Transverse colon (tissue), 4 donors: ENCODE results near the gene MAP3K3. TPM values are rescaled to one million over a fixed set of nuclear protein-coding genes. Genes with fewer than 3 reads are reported as not detected.

Source experiments
- DNase-seq: peaks from one replicate; pipeline ENCODE4 v3.0.0-alpha.2; 2019
- H3K27ac ChIP-seq, 4 donors: fragments of 200-600 bp; sonication (generic); 2 replicates each; pipeline ENCODE4 v1.5.1; 2016 to 2018; ENCODE audit warnings: inconsistent platforms in 4 of 4
- H3K27me3 ChIP-seq: fragments of 200-600 bp; sonication (generic); 2 replicates; pipeline ENCODE4 v1.5.1; 2017; ENCODE audit warnings: inconsistent platforms
- H3K36me3 ChIP-seq, 4 donors: fragments of 200-600 bp; sonication (generic); 2 replicates each; pipeline ENCODE4 v1.5.1; 2017 to 2019; ENCODE audit warnings: inconsistent platforms in 4 of 4
- H3K4me1 ChIP-seq, 4 donors: fragments of 200-600 bp; sonication (generic); 2 replicates each; pipeline ENCODE4 v1.5.1; 2017 to 2020; ENCODE audit warnings: inconsistent platforms in 4 of 4
- H3K4me3 ChIP-seq, 4 donors: fragments of 200-600 bp; sonication (generic); 1 replicate in 1 of 4; 2 replicates in 3 of 4; pipeline versions ENCODE4 v1.5.1 to v1.6.1; 2017 to 2019; ENCODE audit warnings: inconsistent platforms in 4 of 4
- H3K9me3 ChIP-seq, 2 donors: fragments of 200-600 bp; sonication (generic); 2 replicates each; pipeline ENCODE4 v1.5.1; 2017 to 2019; ENCODE audit warnings: inconsistent platforms in 2 of 2
- CTCF ChIP-seq, 5 experiments: fragments of 200-600 bp in 3 of 5; fragments of 450-650 bp in 2 of 5; sonication (generic) in 3 of 5; IDR thresholded peaks; 1 replicate in 2 of 5; 2 replicates in 3 of 5; pipeline ENCODE4 v1.5.1; 2016 to 2017; ENCODE audit warnings: antibody characterized with exemption in 5 of 5, inconsistent platforms in 3 of 5, mild to moderate bottlenecking in 2 of 5, moderate library complexity in 1 of 5
- EP300 ChIP-seq: sonication (generic); formaldehyde crosslinking; IDR thresholded peaks from one replicate; pipeline ENCODE4 v1.6.1; 2017; ENCODE audit warnings: antibody characterized with exemption, low read depth
- POLR2A ChIP-seq: fragments of 450-650 bp; IDR thresholded peaks from one replicate; pipeline ENCODE4 v1.6.1; 2016; ENCODE audit warnings: antibody characterized with exemption, mild to moderate bottlenecking, moderate library complexity
- POLR2AphosphoS5 ChIP-seq, 3 donors: sonication (generic); formaldehyde crosslinking; IDR thresholded peaks; one replicate each; pipeline ENCODE4 v1.6.1; 2016; ENCODE audit warnings: antibody characterized with exemption in 3 of 3
- WGBS, 2 donors: methylation state at CpG; one replicate each; pipeline ENCODE4 v1.1.5; 2018; ENCODE audit warnings: low coverage in 1 of 2; 5-methylcytosine and 5-hydroxymethylcytosine counted together
- in situ Hi-C, 4 donors: fragments of 200-750 bp; cut with MboI; loops; one replicate each; pipeline versions ENCODE4 v1.15.0 to v1.15.1; 2017; ENCODE audit warnings: low sequenced_read_pairs in 3 of 4, low pct_ligation_motif_present in 1 of 4, low pct_unique_long_range_greater_than_20kb in 1 of 4
- intact Hi-C: fragments of 100-400 bp; cut with DNase I; formaldehyde crosslinking; loops from one replicate; pipeline ENCODE4 v1.15.1; 2023; ENCODE audit warnings: low total_unique reads
- total RNA-seq, 4 donors: library from RNA; depleted of rRNA; stranded (reverse); fragments of >200 nt; gene quantifications; one replicate each; pipeline ENCODE4 v1.1.0, GENCODE V29; 2016

Gene MAP3K3
- total RNA-seq, 4 donors from 2014 or later, result 15.7 to 32.1 (median 24.7) TPM

- Histone ChIP-seq H3K4me1 (peaks cover 7 to 24% (median 22%) of the 10 kb centered on the region in 4 donors), H3K27ac (no peak overlapping the region), H3K36me3 (peaks cover 0 to under 1% (median 0%) of the 10 kb centered on the region in 4 donors), H3K9me3 (no peaks in the 10 kb centered on the region), H3K4me3 (no peak overlapping the region), H3K27me3 (peaks cover 15% of the 10 kb centered on the region)
- no peak for DNase-seq
- intact Hi-C loops, result no loop called here
- TF ChIP-seq EP300, result no peak
- no peak for TF ChIP-seq POLR2A
- TF ChIP-seq CTCF (IDR thresholded peaks at IDR 0.05), result no peak
- TF ChIP-seq POLR2AphosphoS5 (IDR thresholded peaks at IDR 0.05), result no peak
- 92 to 93% methylated on average over 5 to 16 of the region's 16 CpGs for WGBS, 2 donors
- in situ Hi-C loops, result no loop called here
These were observed 81.5 kb downstream of the MAP3K3 start for GRCh38 chr17:63703556-63704258.

- Histone ChIP-seq H3K4me1 (peaks cover 2 to 19% (median 17%) of the 10 kb centered on the region in 4 donors), H3K36me3 (peaks cover 0 to 5% (median 0%) of the 10 kb centered on the region in 4 donors), H3K4me3 (no peak overlapping the region), H3K9me3 (no peaks in the 10 kb centered on the region), H3K27me3 (peaks cover 11% of the 10 kb centered on the region), H3K27ac (no peak overlapping the region)
- no peak for DNase-seq
- intact Hi-C loops (no loop called here), in situ Hi-C loops (no loop called here)
- 96 to 100% methylated on average over 1 to 11 of the region's 11 CpGs for WGBS, 2 donors
- no peak for TF ChIP-seq POLR2A
- no peak for TF ChIP-seq POLR2AphosphoS5 (IDR thresholded peaks at IDR 0.05)
- no peak for TF ChIP-seq CTCF (IDR thresholded peaks at IDR 0.05)
- TF ChIP-seq EP300, result no peak
These were observed 82.0 kb downstream of the MAP3K3 start for GRCh38 chr17:63704259-63704576.

GRCh38 chr17:63704836-63705235 lies 82.6 kb downstream of the MAP3K3 start:
- Histone ChIP-seq H3K4me1 (peaks cover 0 to 16% (median 15%) of the 10 kb centered on the region in 4 donors), H3K27ac (no peak overlapping the region), H3K9me3 (no peaks in the 10 kb centered on the region), H3K27me3 (peaks cover 8% of the 10 kb centered on the region), H3K36me3 (peaks cover 0 to 9% (median under 1%) of the 10 kb centered on the region in 4 donors), H3K4me3 (no peak overlapping the region)
- intact Hi-C loops (no loop called here), in situ Hi-C loops (no loop called here)
- no peak for DNase-seq
- TF ChIP-seq EP300 (no peak), POLR2AphosphoS5 (IDR thresholded peaks at IDR 0.05) (no peak), POLR2A (no peak), CTCF (IDR thresholded peaks at IDR 0.05) (no peak)
- 87% methylated on average over 9 of the region's 9 CpGs; no CpG with 5 or more reads in 1 of the 2 donors for WGBS, 2 donors

DNA sequence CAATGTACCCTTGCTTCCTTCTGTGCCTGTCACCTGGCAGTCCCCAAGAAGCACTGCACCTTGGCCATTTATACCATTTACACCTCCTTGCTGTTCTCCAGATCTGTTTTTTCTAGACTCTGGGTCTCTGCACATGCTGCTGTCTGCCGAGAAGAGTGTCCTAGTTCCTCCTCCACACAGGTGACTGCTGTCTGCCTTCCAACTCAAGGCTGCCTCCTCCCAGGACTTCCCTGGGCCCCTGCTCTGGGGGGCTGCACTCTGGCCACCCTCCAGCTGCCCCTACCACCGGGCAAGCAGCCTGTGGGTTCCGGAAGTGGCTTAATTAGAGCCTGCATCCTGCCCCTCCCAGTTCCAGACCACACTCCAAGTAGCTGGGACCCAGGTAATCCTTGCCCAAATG lies 83.4 kb downstream of the MAP3K3 start:
- Histone ChIP-seq H3K36me3 (peaks cover 0 to 18% (median under 1%) of the 10 kb centered on the region in 4 donors), H3K27me3 (peaks cover 3% of the 10 kb centered on the region), H3K4me3 (no peak overlapping the region), H3K27ac (no peak overlapping the region), H3K4me1 (peaks cover 0 to 13% (median 10%) of the 10 kb centered on the region in 4 donors), H3K9me3 (no peaks in the 10 kb centered on the region)
- intact Hi-C loops, result no loop called here
- no peak for DNase-seq
- in situ Hi-C loops, result no loop called here
- TF ChIP-seq CTCF (IDR thresholded peaks at IDR 0.05) (no peak), EP300 (no peak), POLR2AphosphoS5 (IDR thresholded peaks at IDR 0.05) (no peak), POLR2A (no peak)
- 64% methylated on average over 3 of the region's 3 CpGs; no CpG with 5 or more reads in 1 of the 2 donors for WGBS, 2 donors
